Adrenal gland (tissue), 5 donors: ENCODE data around the gene EPHA10.

Experiments
- POLR2A ChIP-seq, 2 donors: fragments of 450-650 bp; IDR thresholded peaks; one replicate each; pipeline ENCODE4 v1.6.1; 2017; ENCODE audit warnings: antibody characterized with exemption in 2 of 2, mild to moderate bottlenecking in 2 of 2, moderate library complexity in 1 of 2
- TF ChIP-seq, protein P1 (sequence below), 6 experiments: fragments of 450-650 bp in 4 of 6; fragments of 200-600 bp in 2 of 6; sonication (generic) in 1 of 6; IDR thresholded peaks; 1 replicate in 5 of 6; 2 replicates in 1 of 6; pipeline versions ENCODE4 v1.5.1 to v1.8.0; 2016 to 2021; ENCODE audit warnings: antibody characterized with exemption in 6 of 6, mild to moderate bottlenecking in 2 of 6, moderate library complexity in 1 of 6
- donor health status: DM: no; HTN: no; CAD: no.

DNA sequence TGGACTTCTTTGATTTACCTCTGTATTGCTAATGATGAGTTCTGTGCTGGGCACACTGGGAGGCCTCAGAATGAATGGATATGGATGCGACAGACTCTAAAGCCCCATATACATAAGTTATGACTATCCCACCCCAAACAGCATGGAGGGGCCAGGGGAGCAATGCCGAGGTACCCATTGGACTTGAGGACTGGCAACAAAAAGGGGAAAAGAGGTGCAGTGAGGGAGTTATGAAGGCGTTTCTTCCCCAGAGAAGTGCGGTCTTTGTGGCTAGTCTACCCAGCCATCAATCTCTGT is 87.8 kb downstream of the EPHA10 start:
- TF ChIP-seq POLR2A (IDR thresholded peaks at IDR 0.05) = no peak
- TF ChIP-seq, protein P1, sequence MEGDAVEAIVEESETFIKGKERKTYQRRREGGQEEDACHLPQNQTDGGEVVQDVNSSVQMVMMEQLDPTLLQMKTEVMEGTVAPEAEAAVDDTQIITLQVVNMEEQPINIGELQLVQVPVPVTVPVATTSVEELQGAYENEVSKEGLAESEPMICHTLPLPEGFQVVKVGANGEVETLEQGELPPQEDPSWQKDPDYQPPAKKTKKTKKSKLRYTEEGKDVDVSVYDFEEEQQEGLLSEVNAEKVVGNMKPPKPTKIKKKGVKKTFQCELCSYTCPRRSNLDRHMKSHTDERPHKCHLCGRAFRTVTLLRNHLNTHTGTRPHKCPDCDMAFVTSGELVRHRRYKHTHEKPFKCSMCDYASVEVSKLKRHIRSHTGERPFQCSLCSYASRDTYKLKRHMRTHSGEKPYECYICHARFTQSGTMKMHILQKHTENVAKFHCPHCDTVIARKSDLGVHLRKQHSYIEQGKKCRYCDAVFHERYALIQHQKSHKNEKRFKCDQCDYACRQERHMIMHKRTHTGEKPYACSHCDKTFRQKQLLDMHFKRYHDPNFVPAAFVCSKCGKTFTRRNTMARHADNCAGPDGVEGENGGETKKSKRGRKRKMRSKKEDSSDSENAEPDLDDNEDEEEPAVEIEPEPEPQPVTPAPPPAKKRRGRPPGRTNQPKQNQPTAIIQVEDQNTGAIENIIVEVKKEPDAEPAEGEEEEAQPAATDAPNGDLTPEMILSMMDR (IDR thresholded peaks at IDR 0.05) = no peak
